ENCODE measurements around the gene ZC2HC1C. TPM values are rescaled to one million over a fixed set of nuclear protein-coding genes. Genes with fewer than 3 reads are reported as not detected.
"Not testable (repeated sequence)": the region's sequence is repeated elsewhere in the genome, so short reads cannot be mapped to it uniquely, and the experiment has no call there.

Gene ZC2HC1C
- total RNA-seq, 2 experiments from 2014 or later, result 0.22 to 0.30 TPM

DNA sequence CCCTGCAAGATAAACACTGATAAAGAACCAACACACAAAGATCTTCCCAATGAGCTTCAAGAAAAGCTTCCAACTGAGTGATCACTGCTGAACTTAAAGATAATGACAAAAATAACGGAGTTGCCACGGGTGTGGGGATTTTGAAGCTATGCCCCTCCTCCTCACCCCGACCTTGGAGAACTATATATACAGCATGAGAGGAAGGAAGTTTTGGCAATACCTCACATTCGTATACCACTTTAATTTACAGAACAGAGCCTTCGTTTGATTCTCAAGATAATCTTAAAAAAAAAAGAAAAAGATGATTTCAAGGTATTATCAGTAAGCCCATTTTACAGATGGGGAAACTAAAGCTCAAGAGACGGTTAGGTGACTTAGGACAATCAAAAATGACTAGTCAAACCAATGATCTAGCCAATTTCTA is 56.7 kb downstream of the ZC2HC1C start:
- peak overlapping the region; percentile 92 for H3K4me3 ChIP-seq (ENCODE audit: low read length)
- POLR2A ChIA-PET, result interaction anchor here (0.6 to 2.7 kb wide), 24 partner anchors 9 to 1042 kb away, joined by 3 to 23 read pairs (median 4); partner anchors contain the start of genes ACYP1, ALDH6A1, EIF2B2 and ERG28

DNA sequence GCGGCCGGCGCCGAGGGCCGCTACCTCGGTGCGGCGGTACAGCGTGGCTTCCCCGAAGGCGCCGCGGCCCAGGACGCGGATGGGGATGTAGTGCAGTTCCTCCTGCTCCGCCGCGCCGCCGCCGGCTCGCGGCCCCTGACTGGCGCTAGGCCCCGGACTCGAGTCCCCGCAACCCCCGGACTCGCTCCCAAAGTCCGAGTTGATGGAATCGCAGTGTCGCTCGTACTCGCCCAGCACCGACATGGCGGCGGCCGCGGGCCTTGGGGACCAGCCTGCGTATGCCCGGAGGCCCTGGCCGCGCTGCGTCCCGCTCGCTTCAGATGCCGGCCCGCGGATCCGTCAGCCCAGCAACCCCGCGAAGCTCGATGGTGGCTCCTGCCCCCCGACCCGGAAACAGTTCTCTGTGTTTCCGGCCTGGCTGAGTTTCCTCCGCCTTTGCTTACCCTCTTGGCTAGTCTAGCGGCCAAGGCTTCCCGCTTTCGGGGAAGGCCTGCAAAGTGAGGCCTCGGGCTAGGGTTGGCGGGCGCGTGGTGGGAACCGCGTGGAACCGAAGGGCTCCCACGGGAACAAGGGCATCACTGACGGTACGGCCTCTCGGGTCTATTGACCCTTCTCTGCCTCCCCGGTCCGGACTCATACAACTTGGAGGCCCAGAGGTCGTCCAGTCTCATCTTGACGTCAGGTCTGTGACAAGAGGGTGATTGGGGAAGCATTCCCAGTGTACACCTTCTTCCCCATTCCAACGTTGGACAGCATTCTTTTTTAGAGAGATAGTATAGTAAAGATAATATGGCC is 57.4 kb downstream of the ZC2HC1C start, which contains the start of gene NEK9:
NEK9 (minus strand) TSS at position 370 of the 795 bp plus-strand sequence; CDS start at position 243, 127 bp downstream.
- Mint-ChIP-seq H3K36me3 (ENCODE audit: low read depth) (peaks cover 27% of the 10 kb centered on the region), H3K9me3 (no peaks in the 10 kb centered on the region), H3K4me3 (peak within 1 kb of the TSS; percentile 99), H3K27ac (peak within 1 kb of the TSS; percentile 90), H3K27me3 (no peaks in the 10 kb centered on the region), H3K4me1 (ENCODE audit: low read depth) (peaks cover 44% of the 10 kb centered on the region)
- TF ChIP-seq, protein P1, sequence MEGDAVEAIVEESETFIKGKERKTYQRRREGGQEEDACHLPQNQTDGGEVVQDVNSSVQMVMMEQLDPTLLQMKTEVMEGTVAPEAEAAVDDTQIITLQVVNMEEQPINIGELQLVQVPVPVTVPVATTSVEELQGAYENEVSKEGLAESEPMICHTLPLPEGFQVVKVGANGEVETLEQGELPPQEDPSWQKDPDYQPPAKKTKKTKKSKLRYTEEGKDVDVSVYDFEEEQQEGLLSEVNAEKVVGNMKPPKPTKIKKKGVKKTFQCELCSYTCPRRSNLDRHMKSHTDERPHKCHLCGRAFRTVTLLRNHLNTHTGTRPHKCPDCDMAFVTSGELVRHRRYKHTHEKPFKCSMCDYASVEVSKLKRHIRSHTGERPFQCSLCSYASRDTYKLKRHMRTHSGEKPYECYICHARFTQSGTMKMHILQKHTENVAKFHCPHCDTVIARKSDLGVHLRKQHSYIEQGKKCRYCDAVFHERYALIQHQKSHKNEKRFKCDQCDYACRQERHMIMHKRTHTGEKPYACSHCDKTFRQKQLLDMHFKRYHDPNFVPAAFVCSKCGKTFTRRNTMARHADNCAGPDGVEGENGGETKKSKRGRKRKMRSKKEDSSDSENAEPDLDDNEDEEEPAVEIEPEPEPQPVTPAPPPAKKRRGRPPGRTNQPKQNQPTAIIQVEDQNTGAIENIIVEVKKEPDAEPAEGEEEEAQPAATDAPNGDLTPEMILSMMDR (IDR thresholded peaks at IDR 0.05), result no peak
- peaks cover 19% of the 10 kb centered on the region for H3K36me3 ChIP-seq (ENCODE audit: insufficient read depth, low read length)
- H3K4me3 ChIP-seq (ENCODE audit: low read length), result peak within 1 kb of the TSS; percentile 92
- no peaks in the 10 kb centered on the region for H3K9me3 ChIP-seq (ENCODE audit: control insufficient read depth in 1 of 2, insufficient read depth in 1 of 2, low read length in 2 of 2)
- peak within 1 kb of the TSS; percentile 89 to 93 for H3K27ac ChIP-seq (ENCODE audit: low read depth in 1 of 2, low read length in 2 of 2)
- peaks cover 36% of the 10 kb centered on the region for H3K4me1 ChIP-seq (ENCODE audit: insufficient read depth, low read length)
- CTCF ChIA-PET, result interaction anchor here (0.6 to 1.2 kb wide), 3 partner anchors 92 to 181 kb away, joined by 3 to 6 read pairs (median 3); no protein-coding TSS in a partner anchor
- POLR2A ChIA-PET, result interaction anchor here (0.6 to 2.7 kb wide), 27 partner anchors 9 to 1043 kb away, joined by 3 to 23 read pairs (median 4); partner anchors contain the start of genes ACYP1, ALDH6A1, EIF2B2 and ERG28
- intact Hi-C loops (cut with DNase I, micrococcal nuclease), result loop anchor here (2.0 to 5.0 kb wide), 4 partner anchors 48 to 535 kb away; partner anchors contain the start of genes EIF2B2 (in 1 of the 2), ERG28 (in 1 of the 2), TMED10 (in 1 of the 2) and TTLL5 (in 1 of the 2)
- ATAC-seq (ENCODE audit: poor library complexity), result peak; percentile 82
- DNase-seq, result peak; percentile 82 to 93 (median 87)
- no peaks in the 10 kb centered on the region for H3K27me3 ChIP-seq (ENCODE audit: control insufficient read depth in 1 of 2, insufficient read depth in 2 of 2, low read length in 2 of 2)

More for the DNA sequence above, 56.7 kb downstream of the ZC2HC1C start:
- intact Hi-C loops (cut with DNase I, micrococcal nuclease), result loop anchor here (2.0 to 5.0 kb wide), 4 partner anchors 49 to 536 kb away; partner anchors contain the start of genes EIF2B2 (in 1 of the 2), ERG28 (in 1 of the 2), TMED10 (in 1 of the 2) and TTLL5 (in 1 of the 2)
- CTCF ChIA-PET, result interaction anchor here (0.6 to 1.2 kb wide), 4 partner anchors 92 to 1922 kb away, joined by 3 to 6 read pairs (median 3); no protein-coding TSS in a partner anchor
- H3K27ac ChIP-seq (ENCODE audit: low read depth in 1 of 2, low read length in 2 of 2), result peak overlapping the region; percentile 89 to 93
- H3K27me3 Mint-ChIP-seq, result no peaks in the 10 kb centered on the region
- H3K27me3 ChIP-seq (ENCODE audit: control insufficient read depth in 1 of 2, insufficient read depth in 2 of 2, low read length in 2 of 2), result no peaks in the 10 kb centered on the region
- TF ChIP-seq, protein P1 (IDR thresholded peaks at IDR 0.05), result no peak
- DNase-seq (peak in 4 of 14 experiments; percentile 11 to 74 (median 60)), ATAC-seq (ENCODE audit: poor library complexity) (peak; percentile 37)
- peaks cover 23% of the 10 kb centered on the region for H3K36me3 ChIP-seq (ENCODE audit: insufficient read depth, low read length)
- H3K4me1 ChIP-seq (ENCODE audit: insufficient read depth, low read length), result peaks cover 36% of the 10 kb centered on the region
- no peaks in the 10 kb centered on the region for H3K9me3 ChIP-seq (ENCODE audit: control insufficient read depth in 1 of 2, insufficient read depth in 1 of 2, low read length in 2 of 2)
- peaks cover 33% of the 10 kb centered on the region for H3K36me3 Mint-ChIP-seq (ENCODE audit: low read depth)
- H3K27ac Mint-ChIP-seq, result peak overlapping the region; percentile 90
- peaks cover 45% of the 10 kb centered on the region for H3K4me1 Mint-ChIP-seq (ENCODE audit: low read depth)
- peak overlapping the region; percentile 99 for H3K4me3 Mint-ChIP-seq
- no peaks in the 10 kb centered on the region for H3K9me3 Mint-ChIP-seq

DNA sequence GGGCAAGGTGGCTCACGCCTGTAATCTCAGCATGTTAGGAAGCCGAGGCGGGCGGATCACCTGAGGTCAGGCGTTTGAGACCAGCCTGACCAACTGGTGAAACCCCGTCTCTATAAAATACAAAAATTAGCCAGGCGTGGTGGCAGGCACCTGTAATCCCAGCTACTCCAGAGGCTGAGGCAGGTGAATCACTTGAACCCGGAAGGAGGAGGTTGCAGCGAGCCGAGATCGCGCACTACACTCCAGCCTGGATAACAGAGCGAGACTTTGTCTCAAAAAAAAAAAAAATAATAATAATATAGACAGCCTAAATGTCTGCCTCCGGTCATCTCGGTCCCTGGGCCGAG is 58.0 kb downstream of the ZC2HC1C start:
- H3K9me3 ChIP-seq (ENCODE audit: control insufficient read depth in 1 of 2, insufficient read depth in 1 of 2, low read length in 2 of 2); ATAC-seq (ENCODE audit: poor library complexity); H3K9me3 Mint-ChIP-seq; H3K27me3 Mint-ChIP-seq; H3K27me3 ChIP-seq (ENCODE audit: control insufficient read depth in 1 of 2, insufficient read depth in 2 of 2, low read length in 2 of 2): not testable (repeated sequence)
- ChIA-PET POLR2A (interaction anchor here (0.6 to 2.7 kb wide), 20 partner anchors 9 to 509 kb away, joined by 3 to 23 read pairs (median 4); partner anchors contain the start of genes ACYP1, EIF2B2 and TMED10), CTCF (interaction anchor here (1.1 to 1.7 kb wide), 2 partner anchors 10 to 176 kb away, joined by 3 to 5 read pairs; no protein-coding TSS in a partner anchor)
- peaks cover 26% of the 10 kb centered on the region for H3K36me3 Mint-ChIP-seq (ENCODE audit: low read depth)
- H3K4me1 Mint-ChIP-seq (ENCODE audit: low read depth), result peaks cover 44% of the 10 kb centered on the region
- intact Hi-C loops (cut with DNase I, micrococcal nuclease), result loop anchor here (2.0 to 5.0 kb wide), 4 partner anchors 47 to 535 kb away; partner anchors contain the start of genes EIF2B2 (in 1 of the 2), ERG28 (in 1 of the 2), TMED10 (in 1 of the 2) and TTLL5 (in 1 of the 2)
- Histone ChIP-seq H3K4me3 (ENCODE audit: low read length) (peak overlapping the region; percentile 92), H3K27ac (ENCODE audit: low read depth in 1 of 2, low read length in 2 of 2) (peak overlapping the region; percentile 89 to 93), H3K4me1 (ENCODE audit: insufficient read depth, low read length) (peaks cover 36% of the 10 kb centered on the region), H3K36me3 (ENCODE audit: insufficient read depth, low read length) (peaks cover 18% of the 10 kb centered on the region)
- peak overlapping the region; percentile 99 for H3K4me3 Mint-ChIP-seq
- peak overlapping the region; percentile 90 for H3K27ac Mint-ChIP-seq
- peak in 4 of 14 experiments; percentile 11 to 31 (median 28) for DNase-seq
